ENCODE data around the gene SPDYE16.
"Not testable (repeated sequence)": the region's sequence is repeated elsewhere in the genome, so short reads cannot be mapped to it uniquely, and the experiment has no call there.

DNA sequence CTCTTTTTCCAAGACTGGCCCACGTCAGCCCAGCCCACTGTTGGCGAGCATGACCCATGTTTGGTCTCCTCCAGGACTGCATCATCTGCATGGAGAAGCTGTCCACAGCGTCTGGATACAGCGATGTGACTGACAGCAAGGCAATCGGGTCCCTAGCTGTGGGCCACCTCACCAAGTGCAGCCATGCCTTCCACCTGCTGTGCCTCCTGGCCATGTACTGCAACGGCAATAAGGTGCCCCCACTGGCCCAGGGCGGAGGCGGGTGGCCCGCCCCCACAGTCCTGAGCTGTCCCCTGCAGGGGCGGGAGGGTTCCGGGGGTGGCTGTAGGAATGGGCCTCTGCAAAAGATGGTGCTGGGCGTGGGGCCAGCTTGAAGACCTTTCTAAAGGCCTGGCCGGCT, 40.9 kb downstream of the SPDYE16 start:
- TF ChIP-seq, protein P1, sequence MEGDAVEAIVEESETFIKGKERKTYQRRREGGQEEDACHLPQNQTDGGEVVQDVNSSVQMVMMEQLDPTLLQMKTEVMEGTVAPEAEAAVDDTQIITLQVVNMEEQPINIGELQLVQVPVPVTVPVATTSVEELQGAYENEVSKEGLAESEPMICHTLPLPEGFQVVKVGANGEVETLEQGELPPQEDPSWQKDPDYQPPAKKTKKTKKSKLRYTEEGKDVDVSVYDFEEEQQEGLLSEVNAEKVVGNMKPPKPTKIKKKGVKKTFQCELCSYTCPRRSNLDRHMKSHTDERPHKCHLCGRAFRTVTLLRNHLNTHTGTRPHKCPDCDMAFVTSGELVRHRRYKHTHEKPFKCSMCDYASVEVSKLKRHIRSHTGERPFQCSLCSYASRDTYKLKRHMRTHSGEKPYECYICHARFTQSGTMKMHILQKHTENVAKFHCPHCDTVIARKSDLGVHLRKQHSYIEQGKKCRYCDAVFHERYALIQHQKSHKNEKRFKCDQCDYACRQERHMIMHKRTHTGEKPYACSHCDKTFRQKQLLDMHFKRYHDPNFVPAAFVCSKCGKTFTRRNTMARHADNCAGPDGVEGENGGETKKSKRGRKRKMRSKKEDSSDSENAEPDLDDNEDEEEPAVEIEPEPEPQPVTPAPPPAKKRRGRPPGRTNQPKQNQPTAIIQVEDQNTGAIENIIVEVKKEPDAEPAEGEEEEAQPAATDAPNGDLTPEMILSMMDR (IDR thresholded peaks at IDR 0.05) = not testable (repeated sequence)
- not testable (repeated sequence) for TF ChIP-seq POLR2A (IDR thresholded peaks at IDR 0.05)

Data from adrenal gland (tissue), 5 donors.